ENCODE data around the gene TENM3. TPM values are rescaled to one million over a fixed set of nuclear protein-coding genes. Genes with fewer than 3 reads are reported as not detected.

Gene TENM3
- total RNA-seq, 1 experiment from 2014 or later, result not detected

GRCh38 chr4:182628544-182628943 is 385.3 kb downstream of the TENM3 start:
- H3K9me2 ChIP-seq (ENCODE audit: insufficient read depth), result no peaks in the 10 kb centered on the region
- TF ChIP-seq CTCF (conservative IDR thresholded peaks at IDR 0.05) (no peak), EZH2 (IDR thresholded peaks at IDR 0.05; ENCODE audit: low read depth) (no peak)
- no peaks in the 10 kb centered on the region for H3F3A ChIP-seq (ENCODE audit: insufficient read depth, low read depth)
- intact Hi-C loops (cut with micrococcal nuclease; ENCODE audit: unreplicated experiment), result no loop called here
- BruUV-seq (replicated peaks), result no TSS peak
- CTCF ChIA-PET, result no interaction called here
- peaks cover 40% of the 10 kb centered on the region for H3K27me3 ChIP-seq (ENCODE audit: insufficient read depth, low read depth)
- no peaks in the 10 kb centered on the region for H3K79me2 ChIP-seq (ENCODE audit: low read depth)
- H4K20me1 ChIP-seq (ENCODE audit: insufficient read depth), result no peaks in the 10 kb centered on the region
- no peak for DNase-seq
- no peak overlapping the region for H2AFZ ChIP-seq
- H3K27ac ChIP-seq, result no peak overlapping the region
- H3K36me3 ChIP-seq (ENCODE audit: low read depth), result no peaks in the 10 kb centered on the region
- H3K4me3 ChIP-seq, result no peak overlapping the region
- H3K4me2 ChIP-seq, result no peak overlapping the region
- H3K9me3 ChIP-seq (ENCODE audit: insufficient read depth, low read depth), result no peaks in the 10 kb centered on the region
- no peaks in the 10 kb centered on the region for H3K4me1 ChIP-seq (replicated peaks; ENCODE audit: insufficient read depth)
- POLR2A ChIA-PET (ENCODE audit: unreplicated experiment), result no interaction called here

GRCh38 chr4:182629096-182629495 is 385.9 kb downstream of the TENM3 start:
- no peaks in the 10 kb centered on the region for H3K9me3 ChIP-seq (ENCODE audit: insufficient read depth, low read depth)
- no peaks in the 10 kb centered on the region for H3K36me3 ChIP-seq (ENCODE audit: low read depth)
- ChIA-PET CTCF (no interaction called here), POLR2A (ENCODE audit: unreplicated experiment) (no interaction called here)
- no peaks in the 10 kb centered on the region for H4K20me1 ChIP-seq (ENCODE audit: insufficient read depth)
- no peak overlapping the region for H3K4me3 ChIP-seq
- H3K79me2 ChIP-seq (ENCODE audit: low read depth), result no peaks in the 10 kb centered on the region
- no peak overlapping the region for H3K4me2 ChIP-seq
- H3K27me3 ChIP-seq (ENCODE audit: insufficient read depth, low read depth), result peaks cover 40% of the 10 kb centered on the region
- no peak for TF ChIP-seq CTCF (conservative IDR thresholded peaks at IDR 0.05)
- no peak for TF ChIP-seq EZH2 (IDR thresholded peaks at IDR 0.05; ENCODE audit: low read depth)
- H3F3A ChIP-seq (ENCODE audit: insufficient read depth, low read depth), result no peaks in the 10 kb centered on the region
- BruUV-seq (replicated peaks), result no TSS peak
- no peaks in the 10 kb centered on the region for H3K9me2 ChIP-seq (ENCODE audit: insufficient read depth)
- H3K4me1 ChIP-seq (replicated peaks; ENCODE audit: insufficient read depth), result no peaks in the 10 kb centered on the region
- DNase-seq, result no peak
- intact Hi-C loops (cut with micrococcal nuclease; ENCODE audit: unreplicated experiment), result no loop called here
- no peak overlapping the region for H3K27ac ChIP-seq
- no peak overlapping the region for H2AFZ ChIP-seq

- Histone ChIP-seq H3F3A (ENCODE audit: insufficient read depth, low read depth) (no peaks in the 10 kb centered on the region), H3K4me1 (replicated peaks; ENCODE audit: insufficient read depth) (no peaks in the 10 kb centered on the region), H3K79me2 (ENCODE audit: low read depth) (no peaks in the 10 kb centered on the region), H3K9me3 (ENCODE audit: insufficient read depth, low read depth) (no peaks in the 10 kb centered on the region), H4K20me1 (ENCODE audit: insufficient read depth) (no peaks in the 10 kb centered on the region), H2AFZ (no peak overlapping the region), H3K9me2 (ENCODE audit: insufficient read depth) (no peaks in the 10 kb centered on the region), H3K4me2 (no peak overlapping the region), H3K4me3 (no peak overlapping the region), H3K27ac (no peak overlapping the region), H3K36me3 (ENCODE audit: low read depth) (no peaks in the 10 kb centered on the region), H3K27me3 (ENCODE audit: insufficient read depth, low read depth) (peaks cover 3% of the 10 kb centered on the region; the same call in 1 of the 2 replicates)
- TF ChIP-seq CTCF (conservative IDR thresholded peaks at IDR 0.05) (no peak), EZH2 (IDR thresholded peaks at IDR 0.05; ENCODE audit: low read depth) (no peak)
- intact Hi-C loops (cut with micrococcal nuclease; ENCODE audit: unreplicated experiment), result no loop called here
- ChIA-PET POLR2A (ENCODE audit: unreplicated experiment) (no interaction called here), CTCF (no interaction called here)
- no TSS peak for BruUV-seq (replicated peaks)
- no peak for DNase-seq
Measured at GRCh38 chr4:182640491-182640890, 397.3 kb downstream of the TENM3 start.
